NCI-H128 (cell line): Measurements from ENCODE around the gene CTSS.
"Not testable (repeated sequence)": the region's sequence is repeated elsewhere in the genome, so short reads cannot be mapped to it uniquely, and the experiment has no call there.

Experiments
- DNase-seq: peaks from one replicate; lab custom pipeline; 2025; ENCODE audit not compliant: unreplicated experiment; lab: John Stamatoyannopoulos, UW

CTSS gene

GRCh38 chr1:150775931-150776505, 10.4 kb upstream of the CTSS start:
- DNase-seq: not testable (repeated sequence)

GRCh38 chr1:150775276-150775675, 9.7 kb upstream of the CTSS start:
- DNase-seq: no peak

- DNase-seq: no peak
These were observed 6.7 kb upstream of the CTSS start for GRCh38 chr1:150772326-150772725.

- not testable (repeated sequence) for DNase-seq
These were observed 2.1 kb upstream of the CTSS start for GRCh38 chr1:150767704-150768103.

- not testable (repeated sequence) for DNase-seq
These were observed 361 bp upstream of the CTSS start for GRCh38 chr1:150765977-150766301.

- DNase-seq: no peak
These were observed 919 bp downstream of the CTSS start for GRCh38 chr1:150764617-150765101.

GRCh38 chr1:150763018-150763417, 2.6 kb downstream of the CTSS start:
- no peak for DNase-seq

- no peak for DNase-seq
These were observed 3.0 kb downstream of the CTSS start for GRCh38 chr1:150762552-150762951.

GRCh38 chr1:150761801-150762200, 3.8 kb downstream of the CTSS start:
- no peak for DNase-seq

- DNase-seq: no peak
These were observed 5.6 kb downstream of the CTSS start for GRCh38 chr1:150760013-150760412.

- no peak for DNase-seq
These were observed 12.2 kb downstream of the CTSS start for GRCh38 chr1:150753416-150753815.

- no peak for DNase-seq
These were observed 14.1 kb downstream of the CTSS start for GRCh38 chr1:150751443-150751842.

- no peak for DNase-seq
These were observed 15.8 kb downstream of the CTSS start for GRCh38 chr1:150749720-150750311.

- no peak for DNase-seq
These were observed 16.5 kb downstream of the CTSS start for GRCh38 chr1:150748878-150749719.

- DNase-seq: no peak
These were observed 35.4 kb downstream of the CTSS start for GRCh38 chr1:150730130-150730721.

GRCh38 chr1:150724336-150724735, 41.2 kb downstream of the CTSS start:
- DNase-seq: no peak

GRCh38 chr1:150720703-150721102, 44.9 kb downstream of the CTSS start, which contains the start of gene HORMAD1:
Gene HORMAD1, minus strand, starts transcription at chr1:150720895. Its CDS starts 1,390 bp downstream, at chr1:150719505.
- DNase-seq: no peak

GRCh38 chr1:150720098-150720497, 45.5 kb downstream of the CTSS start:
- no peak for DNase-seq

GRCh38 chr1:150718225-150718891, 47.2 kb downstream of the CTSS start:
- DNase-seq: no peak

- DNase-seq: not testable (repeated sequence)
These were observed 56.5 kb downstream of the CTSS start for GRCh38 chr1:150709031-150709430.

GRCh38 chr1:150708595-150708994, 57.0 kb downstream of the CTSS start:
- DNase-seq: no peak
